ENCODE measurements around the gene CLCA4.

CLCA4 gene

GRCh38 chr1:86551305-86551704 is 4.4 kb downstream of the CLCA4 start:
- TF ChIP-seq CTCF (conservative IDR thresholded peaks at IDR 0.05; ENCODE audit: low read length), result no peak

GRCh38 chr1:86552376-86552775 is 5.5 kb downstream of the CLCA4 start:
- H3K4me3 ChIP-seq (ENCODE audit: low read length), result no peak overlapping the region
- no peak for TF ChIP-seq CTCF (conservative IDR thresholded peaks at IDR 0.05; ENCODE audit: low read length)

More at GRCh38 chr1:86551305-86551704, 4.4 kb downstream of the CLCA4 start:
- DNase-seq (ENCODE audit: low read depth), result no peak
- H3K4me3 ChIP-seq (ENCODE audit: low read length), result no peak overlapping the region

GRCh38 chr1:86557739-86558138 is 10.9 kb downstream of the CLCA4 start:
- no peak for DNase-seq (ENCODE audit: low read depth)
- no peak overlapping the region for H3K4me3 ChIP-seq (ENCODE audit: low read length)
- TF ChIP-seq CTCF (conservative IDR thresholded peaks at IDR 0.05; ENCODE audit: low read length), result no peak

More at GRCh38 chr1:86552376-86552775, 5.5 kb downstream of the CLCA4 start:
- DNase-seq (ENCODE audit: low read depth), result no peak

- DNase-seq (ENCODE audit: low read depth), result no peak
- no peak for TF ChIP-seq CTCF (conservative IDR thresholded peaks at IDR 0.05; ENCODE audit: low read length)
- H3K4me3 ChIP-seq (ENCODE audit: low read length), result no peak overlapping the region
These were observed 17.0 kb downstream of the CLCA4 start for GRCh38 chr1:86563849-86564248.

- TF ChIP-seq CTCF (conservative IDR thresholded peaks at IDR 0.05; ENCODE audit: low read length), result no peak
- no peak for DNase-seq (ENCODE audit: low read depth)
- no peak overlapping the region for H3K4me3 ChIP-seq (ENCODE audit: low read length)
These were observed 20.5 kb downstream of the CLCA4 start for GRCh38 chr1:86567341-86567740.

GRCh38 chr1:86567878-86568277 is 21.0 kb downstream of the CLCA4 start:
- no peak for TF ChIP-seq CTCF (conservative IDR thresholded peaks at IDR 0.05; ENCODE audit: low read length)
- no peak overlapping the region for H3K4me3 ChIP-seq (ENCODE audit: low read length)
- no peak for DNase-seq (ENCODE audit: low read depth)

- H3K4me3 ChIP-seq (ENCODE audit: low read length), result no peak overlapping the region
- no peak for TF ChIP-seq CTCF (conservative IDR thresholded peaks at IDR 0.05; ENCODE audit: low read length)
- DNase-seq (ENCODE audit: low read depth), result no peak
These were observed 27.0 kb downstream of the CLCA4 start for GRCh38 chr1:86573763-86574484.

All from AG10803 (cell line).